Measurements from ENCODE around the gene INHBA. TPM values are rescaled to one million over a fixed set of nuclear protein-coding genes. Genes with fewer than 3 reads are reported as not detected.

INHBA gene
- polyA plus RNA-seq, 12 donors: 3.9 to 14.7 (median 6.9) TPM; not detected in 1

DNA sequence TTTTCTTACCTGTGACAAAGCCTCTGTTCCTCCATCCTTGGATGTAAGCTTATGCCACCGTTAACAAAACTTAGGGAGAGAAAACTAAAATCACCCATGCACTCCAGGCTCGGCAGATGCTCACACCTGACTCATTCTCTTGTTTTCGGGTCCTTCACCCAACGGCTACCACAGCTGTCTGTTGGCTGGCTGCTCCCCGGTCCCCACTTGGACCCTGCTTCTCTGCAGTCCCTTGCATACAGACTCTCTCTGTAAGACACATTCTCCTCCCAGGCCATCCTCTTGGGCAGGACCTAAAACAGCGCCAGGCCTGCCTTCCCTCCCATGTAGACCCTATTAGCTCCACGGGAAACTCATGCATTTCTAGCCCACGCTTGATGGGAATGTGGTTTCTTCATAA is 12.1 kb upstream of the INHBA start:
- DNase-seq: no peak

DNA sequence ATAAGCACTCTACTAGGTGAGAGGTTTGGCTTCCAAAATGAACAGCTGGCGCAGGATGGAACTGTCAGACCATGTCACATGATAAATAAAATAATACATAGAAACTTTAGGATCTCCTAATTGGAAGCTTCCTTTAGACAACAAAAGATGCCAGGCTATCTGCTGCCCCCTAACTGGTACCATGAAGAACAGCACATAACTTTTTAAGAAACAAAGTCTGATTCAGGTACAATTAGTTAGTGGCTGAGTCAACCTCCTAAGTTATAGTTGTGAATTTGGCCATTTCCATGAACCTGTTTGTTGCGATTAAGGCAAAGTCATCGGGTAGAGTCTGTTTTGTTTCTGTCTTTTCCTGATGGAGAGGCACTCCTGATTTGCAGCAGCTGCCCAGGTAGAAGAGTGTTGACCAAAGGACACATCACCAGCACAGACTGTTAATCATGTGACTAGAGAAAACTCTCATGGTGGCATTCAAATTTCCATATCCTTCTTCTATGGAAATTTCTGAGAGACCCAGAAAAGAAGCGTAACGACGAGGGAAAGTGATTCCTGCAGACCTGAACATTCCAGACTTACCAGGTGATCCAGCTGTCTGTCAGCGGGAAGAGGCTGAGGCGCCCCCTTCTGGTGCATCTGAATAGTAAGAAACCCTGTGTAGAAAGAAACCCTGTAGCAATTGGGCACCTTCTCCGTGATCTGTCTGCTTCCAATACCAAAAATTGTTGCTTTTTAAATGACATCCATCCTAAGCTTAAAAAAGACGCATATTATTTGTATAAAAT is 8.6 kb upstream of the INHBA start:
- DNase-seq: no peak

DNA sequence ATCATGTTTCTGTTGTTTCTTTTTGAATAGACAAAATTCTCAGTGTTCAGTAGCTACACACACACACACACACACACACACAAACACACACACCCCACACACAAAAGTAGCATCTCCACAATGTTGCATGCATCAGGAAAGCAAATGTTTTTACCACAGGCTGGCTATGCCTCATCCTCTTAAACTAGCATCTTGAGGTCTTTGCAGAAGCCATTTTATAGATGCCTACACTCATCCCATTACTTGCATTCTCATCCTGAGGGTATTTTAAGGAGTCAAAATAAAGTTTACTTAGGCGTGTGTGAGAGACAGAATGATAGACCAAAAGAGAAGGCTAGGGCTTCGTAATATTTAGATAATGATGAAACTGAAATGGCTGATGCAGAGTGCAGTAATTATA is 7.9 kb upstream of the INHBA start:
- DNase-seq: no peak

- no peak for DNase-seq
Measured at GRCh38 chr7:41709621-41710020, 6.7 kb upstream of the INHBA start.

DNA sequence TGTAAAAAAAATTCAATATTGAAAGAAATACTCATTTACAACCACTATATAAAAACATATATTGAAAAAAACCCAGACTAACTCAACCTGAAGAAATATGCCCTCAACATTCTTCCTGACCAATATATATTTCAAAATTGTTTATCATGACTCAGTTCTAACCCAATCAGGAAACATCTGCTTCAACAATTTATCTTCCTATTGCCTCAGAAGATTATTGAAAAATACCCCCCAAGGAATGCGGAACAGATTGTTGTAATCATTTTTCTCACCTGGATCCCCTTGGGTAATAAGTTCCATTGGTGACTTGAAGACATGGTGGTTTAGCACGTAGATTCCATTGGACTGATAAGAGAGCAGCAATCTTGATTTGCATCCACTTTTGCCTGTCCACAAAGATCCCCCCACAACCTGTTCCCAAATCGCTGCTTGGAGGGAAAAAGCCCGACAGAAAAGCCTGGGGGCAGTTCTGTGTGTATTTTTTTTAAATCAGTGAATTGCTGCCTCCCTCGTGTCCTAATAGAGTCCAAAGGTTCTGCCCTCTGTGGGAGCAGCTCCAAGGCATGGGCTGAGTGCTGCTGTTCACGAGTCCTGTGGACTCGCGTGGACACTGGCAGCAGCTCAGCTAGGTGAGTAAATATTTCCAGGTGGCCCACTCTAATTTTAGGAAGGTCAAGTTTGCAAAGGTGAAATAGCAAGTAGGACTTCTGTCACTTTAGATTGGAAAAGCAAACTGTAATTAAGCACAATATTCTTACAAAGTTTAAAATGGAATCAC is 5.9 kb upstream of the INHBA start:
- DNase-seq: no peak

- DNase-seq: no peak
Measured at GRCh38 chr7:41706228-41706930, 3.5 kb upstream of the INHBA start.

DNA sequence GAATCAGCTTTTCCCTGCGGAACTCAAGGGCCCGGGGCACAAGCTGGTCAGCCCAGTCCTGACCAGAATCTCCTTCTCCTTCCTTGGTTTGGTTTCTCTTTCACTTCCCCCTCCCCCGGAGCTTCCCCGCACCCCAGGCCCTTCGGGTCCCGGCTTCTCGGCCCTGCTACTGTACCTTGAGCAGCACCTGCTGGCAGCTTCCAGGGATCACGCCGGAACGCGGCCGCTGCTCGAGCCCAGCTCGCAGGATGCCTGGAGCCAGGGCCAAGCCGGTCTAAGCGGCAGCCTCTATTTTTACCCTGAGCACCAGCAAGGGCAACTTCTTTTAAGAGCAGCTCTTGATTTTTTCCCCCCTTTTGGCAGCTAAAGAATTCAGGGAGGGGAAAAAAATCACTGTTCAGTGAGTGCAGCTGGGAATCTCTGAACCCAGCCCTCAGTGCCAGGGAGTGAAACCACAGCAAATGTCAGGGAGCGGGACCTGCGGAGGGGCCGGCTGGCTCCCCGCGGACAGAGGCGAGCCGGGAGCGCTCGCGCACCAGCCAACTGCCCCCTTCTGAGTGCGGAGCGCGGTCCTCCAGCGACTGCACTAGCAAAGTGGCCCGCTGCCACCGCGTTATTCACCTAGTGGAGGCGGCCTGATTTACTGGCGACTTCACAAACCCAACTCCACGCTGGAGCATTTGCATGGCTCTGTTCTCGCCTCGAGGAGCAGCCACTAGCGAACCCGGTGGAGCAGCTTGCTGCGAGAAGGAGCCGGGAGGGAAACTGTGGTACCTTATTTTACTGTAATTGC is 2.4 kb upstream of the INHBA start:
- DNase-seq: peak; percentile 86

GRCh38 chr7:41701068-41701941 is 1.6 kb downstream of the INHBA start:
- no peak for DNase-seq

- DNase-seq: no peak
Measured at GRCh38 chr7:41700044-41700471, 2.8 kb downstream of the INHBA start.

DNA sequence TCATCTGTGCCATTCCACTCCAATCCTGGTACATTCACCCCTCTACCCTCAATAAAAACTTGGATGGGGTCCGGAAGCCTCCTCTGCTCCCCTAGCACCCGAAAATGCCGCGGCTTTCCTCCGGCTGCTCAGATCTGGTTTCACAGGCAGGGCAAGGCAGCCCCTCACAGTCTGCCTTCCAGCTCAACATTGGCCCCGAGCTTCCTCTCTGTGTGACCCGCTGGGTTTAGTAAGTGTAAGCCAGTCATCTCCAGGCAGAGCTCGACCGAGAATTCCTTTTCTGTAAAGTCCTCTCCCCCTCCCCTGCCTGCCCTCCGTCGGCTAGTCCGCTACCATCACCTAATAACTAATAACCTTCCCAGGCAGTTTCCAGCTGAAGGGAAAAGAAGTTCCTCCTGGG is 3.4 kb downstream of the INHBA start:
- DNase-seq: no peak

DNA sequence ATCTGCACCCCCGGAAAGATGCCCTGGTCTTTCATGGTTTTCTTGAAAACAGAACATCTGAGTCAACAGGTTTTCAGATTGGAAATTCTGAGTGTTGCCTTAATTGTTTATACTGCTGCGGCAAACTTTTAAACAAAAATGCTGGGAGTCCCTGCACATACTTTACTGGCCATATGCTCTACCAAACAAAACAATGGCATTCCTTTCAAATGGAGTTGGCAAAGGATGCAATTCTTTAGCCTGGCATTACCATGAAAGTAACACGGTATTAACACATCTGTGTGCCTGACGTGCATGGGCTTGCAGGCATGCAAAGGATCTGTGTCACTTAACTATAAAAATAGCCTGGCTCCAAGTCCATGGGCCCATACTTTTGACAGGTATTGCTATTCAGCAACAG is 4.2 kb downstream of the INHBA start:
- DNase-seq: no peak

DNA sequence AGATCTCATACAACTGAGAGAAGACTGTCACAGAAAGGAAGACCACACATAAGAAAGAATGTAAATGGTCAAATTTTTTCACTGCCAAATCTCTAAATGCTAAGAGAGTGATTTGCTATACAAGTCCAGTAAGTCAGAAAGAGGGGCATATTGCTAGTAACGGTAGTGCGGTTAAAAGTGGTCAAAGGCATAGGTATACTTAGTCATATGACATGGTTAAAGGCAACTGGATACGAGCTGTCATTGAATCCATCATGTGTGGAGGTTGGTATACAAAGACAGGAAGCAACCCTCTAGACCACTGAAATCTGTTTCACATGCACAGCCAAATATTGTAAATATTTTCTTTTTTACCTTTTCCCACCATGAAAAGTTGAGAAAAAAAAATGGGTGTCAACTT is 4.8 kb downstream of the INHBA start:
- DNase-seq: no peak

- peak; percentile 92 for DNase-seq
Measured at GRCh38 chr7:41696323-41696916, 6.5 kb downstream of the INHBA start.

DNA sequence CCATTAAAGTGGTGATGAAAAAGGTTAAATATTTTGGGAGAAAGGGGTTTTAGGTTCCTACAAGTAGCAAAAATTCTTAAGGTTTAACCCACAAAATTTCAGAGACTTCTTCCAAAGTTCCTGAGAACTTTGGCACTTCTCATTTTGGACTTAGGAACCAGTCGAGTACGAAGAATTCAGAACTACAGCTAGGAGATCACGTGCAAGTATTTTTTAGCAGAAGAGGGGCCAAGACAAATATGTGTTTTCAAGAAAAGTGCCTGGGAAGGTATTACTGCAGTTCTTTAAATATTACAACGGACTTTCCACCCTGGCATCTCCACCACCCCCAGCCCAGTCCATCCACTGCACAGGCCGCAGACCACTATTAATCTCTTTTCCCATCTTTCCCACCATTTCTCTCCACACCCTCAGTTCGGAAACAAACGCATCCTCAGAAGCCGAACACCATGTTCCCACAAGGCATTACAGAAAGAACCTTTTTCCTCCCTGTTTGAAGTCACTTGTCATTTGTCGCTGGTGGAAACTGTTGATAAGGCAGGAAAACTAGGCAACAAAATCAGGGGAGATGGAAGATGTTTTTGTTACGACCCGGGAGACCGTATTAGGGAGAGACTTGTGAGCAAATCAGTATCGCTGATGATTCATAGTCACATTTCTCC is 7.1 kb downstream of the INHBA start:
- DNase-seq: no peak

GRCh38 chr7:41694495-41694894 is 8.4 kb downstream of the INHBA start:
- no peak for DNase-seq

DNA sequence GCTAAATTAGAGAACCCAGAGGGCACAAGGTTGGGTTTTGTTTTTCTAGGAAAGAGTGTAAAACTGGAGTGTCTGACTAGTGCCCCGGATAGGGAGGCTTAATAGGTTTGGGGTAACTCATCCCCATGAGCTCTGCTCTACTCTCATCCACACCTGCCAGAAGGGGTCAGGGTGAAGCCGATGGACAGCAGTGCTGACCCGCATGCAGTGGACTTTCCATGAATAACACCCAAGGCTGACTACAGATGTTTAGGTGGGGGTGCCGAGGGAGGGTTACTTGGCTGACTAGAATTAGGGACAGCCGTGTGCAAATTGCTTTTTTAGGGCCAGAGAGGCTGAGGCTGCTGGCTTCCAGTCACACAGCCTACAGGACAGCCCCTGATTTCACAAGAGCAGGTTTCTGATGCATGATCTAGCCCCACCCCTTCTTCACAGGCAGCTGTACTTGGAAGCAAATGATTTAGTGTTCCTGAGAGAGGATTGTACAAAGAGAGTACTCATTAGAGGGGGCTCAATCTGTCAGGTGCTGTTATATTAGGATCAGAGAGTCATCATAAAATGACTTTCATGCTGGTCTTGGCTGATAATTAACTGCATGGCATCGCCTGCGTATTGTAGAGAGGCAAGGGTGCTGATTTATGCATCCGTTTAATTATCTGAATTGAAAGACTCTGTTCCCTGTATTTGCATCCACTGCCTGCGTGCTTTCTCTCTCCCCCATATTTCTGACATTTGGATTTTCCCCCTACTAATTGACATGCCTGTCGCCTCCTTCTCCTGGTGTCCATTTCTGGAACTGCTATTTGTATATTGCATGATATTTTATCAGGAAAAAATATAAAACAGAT is 9.5 kb downstream of the INHBA start:
- DNase-seq: no peak

GRCh38 chr7:41692251-41692650 is 10.6 kb downstream of the INHBA start:
- no peak for DNase-seq

GRCh38 chr7:41691286-41692190 is 11.4 kb downstream of the INHBA start:
- no peak for DNase-seq

Measured in muscle of arm (tissue), 12 donors.